HepG2 (cell line): ENCODE data around the gene THOC6. TPM values are rescaled to one million over a fixed set of nuclear protein-coding genes. Genes with fewer than 3 reads are reported as not detected.

Experiments
- ATF7-NPFF ChIP-seq: sonication (generic); formaldehyde crosslinking; IDR thresholded peaks from 2 replicates; pipeline ENCODE4 v1.8.1; 2023; ENCODE audit warnings: mild to moderate bottlenecking, low read depth, missing genetic modification reagents, moderate library complexity
- ETS1 ChIP-seq: sonication (generic); formaldehyde crosslinking; IDR thresholded peaks from 2 replicates; pipeline ENCODE4 v1.4.0; 2020; ENCODE audit warnings: missing genetic modification reagents
- HOMEZ ChIP-seq: IDR thresholded peaks from 2 replicates; pipeline ENCODE4 v1.6.1; 2016; ENCODE audit warnings: low read depth
- IRX3 ChIP-seq: sonication (generic); formaldehyde crosslinking; IDR thresholded peaks from 2 replicates; pipeline ENCODE4 v1.8.1; 2023; ENCODE audit warnings: mild to moderate bottlenecking, low read depth, missing genetic modification reagents, borderline replicate concordance
- NCOR1 ChIP-seq: fragments of 200-600 bp; sonication (generic); IDR thresholded peaks from 2 replicates; pipeline ENCODE4 v1.7.0; 2017; ENCODE audit warnings: antibody characterized with exemption, low read length, borderline replicate concordance
- NFKB2 ChIP-seq: sonication (generic); formaldehyde crosslinking; IDR thresholded peaks from 2 replicates; pipeline ENCODE4 v1.4.0; 2020; ENCODE audit warnings: missing genetic modification reagents, borderline replicate concordance
- RAD21 ChIP-seq: fragments of 450-650 bp; formaldehyde crosslinking; IDR thresholded peaks from 2 replicates; pipeline ENCODE4 v1.5.0; 2020; ENCODE audit warnings: mild to moderate bottlenecking
- RERE ChIP-seq: IDR thresholded peaks from 2 replicates; pipeline ENCODE4 v1.6.1; 2016; ENCODE audit warnings: low read depth, missing genetic modification reagents, missing compliant biosample characterization
- SKIL ChIP-seq: sonication (generic); formaldehyde crosslinking; IDR thresholded peaks from 2 replicates; pipeline ENCODE4 v1.8.0; 2022; ENCODE audit warnings: missing genetic modification reagents, mild to moderate bottlenecking, moderate library complexity, borderline replicate concordance
- STAG1 ChIP-seq: sonication (generic); formaldehyde crosslinking; IDR thresholded peaks from 2 replicates; pipeline ENCODE4 v1.4.0; 2020; ENCODE audit warnings: missing genetic modification reagents
- TOE1 ChIP-seq: sonication (generic); formaldehyde crosslinking; IDR thresholded peaks from 2 replicates; pipeline ENCODE4 v1.4.0; 2020; ENCODE audit warnings: mild to moderate bottlenecking, missing genetic modification reagents
- ZMYM2 ChIP-seq: sonication (generic); formaldehyde crosslinking; IDR thresholded peaks from 2 replicates; pipeline ENCODE4 v1.8.0; 2022; ENCODE audit warnings: mild to moderate bottlenecking, missing genetic modification reagents
- ZNF280B ChIP-seq: sonication (generic); formaldehyde crosslinking; IDR thresholded peaks from 2 replicates; pipeline ENCODE4 v1.5.0; 2020; ENCODE audit warnings: missing genetic modification reagents, mild to moderate bottlenecking, borderline replicate concordance
- ZNF354B ChIP-seq: sonication (generic); formaldehyde crosslinking; IDR thresholded peaks from 2 replicates; pipeline ENCODE4 v1.8.0; 2022; ENCODE audit warnings: mild to moderate bottlenecking, missing genetic modification reagents
- ZNF772 ChIP-seq: sonication (generic); formaldehyde crosslinking; IDR thresholded peaks from 2 replicates; pipeline ENCODE4 v1.5.0; 2020; ENCODE audit warnings: mild to moderate bottlenecking, missing genetic modification reagents
- polyA plus RNA-seq, 8 experiments: library from polyadenylated mRNA; depleted of rRNA in 3 of 8; stranded (reverse) in 7 of 8; unstranded in 1 of 8; fragments of >200 nt; fragmentation: Illumina TruSeq in 4 of 8; extraction: Trizol in 4 of 8; gene quantifications; 2 replicates each; pipeline versions ENCODE4 v1.2.1 to v1.2.3, GENCODE V29; 2011 to 2016; ENCODE audit warnings: low read depth in 4 of 8, missing spikeins in 1 of 8, mixed read lengths in 1 of 8; ENCODE audit not compliant: insufficient read depth in 1 of 8
- total RNA-seq, 5 experiments: library from RNA; depleted of rRNA; stranded (reverse); fragments of >200 nt; fragmentation: Illumina TruSeq; extraction: Trizol; gene quantifications; 2 replicates each; pipeline ENCODE4 v1.2.3, GENCODE V29; 2016; ENCODE audit warnings: low read depth in 1 of 5

The THOC6 gene
- total and polyA plus RNA-seq, 2 of the 13 experiments (the other 11 are each of a cell fraction or from before 2014, with no cell fraction given) = 32.1 to 37.0 TPM

GRCh38 chr16:3065742-3066439, 42.1 kb downstream of the THOC6 start (continued):
- TF ChIP-seq IRX3 (CRISPR knock-in tag) (no peak), STAG1 (CRISPR knock-in tag) (no peak), RERE (CRISPR knock-in tag) (no peak), ZNF280B (no peak), ATF7-NPFF (no peak), ZNF772 (no peak), HOMEZ (no peak), NFKB2 (CRISPR knock-in tag) (peak; percentile 79; the same call in 1 of the 2 replicates), ZNF354B (CRISPR knock-in tag) (no peak), ETS1 (no peak), NCOR1 (no peak), RAD21 (CRISPR knock-in tag) (no peak), SKIL (CRISPR knock-in tag) (no peak), TOE1 (CRISPR knock-in tag) (no peak), ZMYM2 (CRISPR knock-in tag) (no peak)
